ENCODE measurements around the gene LRMDA.

DNA sequence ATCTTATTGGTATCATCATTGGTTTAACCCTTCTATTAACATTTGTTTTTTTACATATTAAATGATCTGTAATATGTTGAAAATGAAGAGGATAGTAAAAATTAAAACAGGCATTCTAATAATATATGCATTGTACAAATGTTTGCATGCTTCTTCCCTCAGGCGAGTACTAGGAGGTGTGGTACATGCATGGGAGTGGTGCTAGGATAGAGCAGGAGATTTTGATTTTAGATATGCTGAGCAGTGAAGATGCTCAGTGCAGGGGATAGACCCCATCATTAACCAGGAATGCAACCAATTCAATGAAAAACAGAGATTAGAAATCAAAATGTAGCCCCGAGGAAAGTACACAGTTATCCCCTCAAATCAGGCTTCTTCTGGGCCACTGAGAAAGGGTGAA, 916.4 kb downstream of the LRMDA start:
- TF ChIP-seq CTCF (conservative IDR thresholded peaks at IDR 0.05; ENCODE audit: low read length) (no peak), EZH2phosphoT487 (IDR thresholded peaks at IDR 0.05; ENCODE audit: borderline replicate concordance) (no peak)

Data from Loucy (cell line).